Skeletal muscle satellite cell (primary cell): Measurements from ENCODE around the gene NAGA.

Experiments
- H3K27me3 ChIP-seq: 2 replicates; pipeline ENCODE4 v1.7.0; 2013; ENCODE audit warnings: low read length; ENCODE audit not compliant: control insufficient read depth, insufficient read depth
- H3K36me3 ChIP-seq: 2 replicates; pipeline ENCODE4 v1.7.0; 2013; ENCODE audit warnings: mild to moderate bottlenecking, control low read depth, low read length; ENCODE audit not compliant: insufficient read depth
- H3K4me1 ChIP-seq: 2 replicates; pipeline ENCODE4 v1.7.0; 2013; ENCODE audit warnings: low read length; ENCODE audit not compliant: control insufficient read depth, insufficient read depth
- H3K4me2 ChIP-seq: 2 replicates; pipeline ENCODE4 v1.7.0; 2013; ENCODE audit warnings: mild to moderate bottlenecking, low read length
- H3K4me3 ChIP-seq: 2 replicates; pipeline ENCODE4 v1.7.0; 2013; ENCODE audit warnings: low read length
- H3K9ac ChIP-seq: 2 replicates; pipeline ENCODE4 v1.7.0; 2013; ENCODE audit warnings: mild to moderate bottlenecking, low read depth, low read length, moderate library complexity
- H3K9me3 ChIP-seq: replicated peaks from 2 replicates; pipeline ENCODE4 v1.7.0; 2013; ENCODE audit warnings: mild to moderate bottlenecking, control low read depth, low read length

NAGA gene

GRCh38 chr22:42086051-42086450, 15.4 kb upstream of the NAGA start:
- no peaks in the 10 kb centered on the region for H3K4me1 ChIP-seq
- no peak overlapping the region for H3K9ac ChIP-seq
- H3K36me3 ChIP-seq: peaks cover 43% of the 10 kb centered on the region
- H3K9me3 ChIP-seq: peaks cover 6% of the 10 kb centered on the region
- no peaks in the 10 kb centered on the region for H3K27me3 ChIP-seq
- H3K4me3 ChIP-seq: no peak overlapping the region
- H3K4me2 ChIP-seq: no peak overlapping the region

GRCh38 chr22:42084874-42085273, 14.3 kb upstream of the NAGA start:
- peaks cover 6% of the 10 kb centered on the region for H3K4me1 ChIP-seq
- peaks cover 6% of the 10 kb centered on the region for H3K9me3 ChIP-seq
- H3K27me3 ChIP-seq: no peaks in the 10 kb centered on the region
- H3K4me3 ChIP-seq: no peak overlapping the region
- no peak overlapping the region for H3K4me2 ChIP-seq
- H3K36me3 ChIP-seq: peaks cover 43% of the 10 kb centered on the region
- H3K9ac ChIP-seq: no peak overlapping the region

GRCh38 chr22:42083119-42083518, 12.5 kb upstream of the NAGA start:
- Histone ChIP-seq H3K36me3 (peaks cover 48% of the 10 kb centered on the region), H3K27me3 (no peaks in the 10 kb centered on the region), H3K9me3 (no peaks in the 10 kb centered on the region), H3K4me3 (no peak overlapping the region), H3K9ac (no peak overlapping the region), H3K4me1 (peaks cover 18% of the 10 kb centered on the region), H3K4me2 (no peak overlapping the region)

- Histone ChIP-seq H3K36me3 (peaks cover 50% of the 10 kb centered on the region), H3K4me3 (peak overlapping the region; percentile 80), H3K9ac (peak overlapping the region; percentile 92), H3K27me3 (no peaks in the 10 kb centered on the region), H3K4me2 (peak overlapping the region; percentile 88), H3K4me1 (peaks cover 25% of the 10 kb centered on the region), H3K9me3 (no peaks in the 10 kb centered on the region)
Measured at GRCh38 chr22:42080287-42080686, 9.7 kb upstream of the NAGA start.

GRCh38 chr22:42079319-42080251, 9.0 kb upstream of the NAGA start, which contains the start of gene SMDT1:
SMDT1 (plus strand) TSS chr22:42079700; CDS start chr22:42079769, 69 bp downstream.
- Histone ChIP-seq H3K4me1 (peaks cover 32% of the 10 kb centered on the region), H3K4me3 (peak within 1 kb of the TSS; percentile 80), H3K9me3 (no peaks in the 10 kb centered on the region), H3K36me3 (peaks cover 43% of the 10 kb centered on the region), H3K4me2 (peak within 1 kb of the TSS; percentile 88), H3K27me3 (no peaks in the 10 kb centered on the region), H3K9ac (peak within 1 kb of the TSS; percentile 92)

GRCh38 chr22:42078469-42079318, 8.1 kb upstream of the NAGA start:
- Histone ChIP-seq H3K36me3 (peaks cover 38% of the 10 kb centered on the region), H3K4me3 (peak overlapping the region; percentile 80), H3K4me2 (peak overlapping the region; percentile 88), H3K9me3 (no peaks in the 10 kb centered on the region), H3K9ac (peak overlapping the region; percentile 92), H3K4me1 (peaks cover 40% of the 10 kb centered on the region), H3K27me3 (no peaks in the 10 kb centered on the region)

GRCh38 chr22:42077486-42078125, 7.0 kb upstream of the NAGA start:
- Histone ChIP-seq H3K36me3 (peaks cover 31% of the 10 kb centered on the region), H3K27me3 (no peaks in the 10 kb centered on the region), H3K4me1 (peaks cover 44% of the 10 kb centered on the region), H3K4me2 (no peak overlapping the region), H3K9me3 (no peaks in the 10 kb centered on the region), H3K4me3 (no peak overlapping the region), H3K9ac (peak overlapping the region; percentile 92)

- H3K4me2 ChIP-seq: no peak overlapping the region
- peaks cover 44% of the 10 kb centered on the region for H3K4me1 ChIP-seq
- H3K27me3 ChIP-seq: no peaks in the 10 kb centered on the region
- H3K9ac ChIP-seq: no peak overlapping the region
- H3K36me3 ChIP-seq: peaks cover 27% of the 10 kb centered on the region
- no peaks in the 10 kb centered on the region for H3K9me3 ChIP-seq
- H3K4me3 ChIP-seq: no peak overlapping the region
Measured at GRCh38 chr22:42076764-42077485, 6.3 kb upstream of the NAGA start.

- no peaks in the 10 kb centered on the region for H3K27me3 ChIP-seq
- H3K4me3 ChIP-seq: peak overlapping the region; percentile 79
- H3K36me3 ChIP-seq: peaks cover 27% of the 10 kb centered on the region
- H3K9me3 ChIP-seq: no peaks in the 10 kb centered on the region
- H3K4me1 ChIP-seq: peaks cover 49% of the 10 kb centered on the region
- peak overlapping the region; percentile 97 for H3K9ac ChIP-seq
- peak overlapping the region; percentile 90 for H3K4me2 ChIP-seq
Measured at GRCh38 chr22:42074846-42075676, 4.4 kb upstream of the NAGA start.

- H3K4me2 ChIP-seq: peak within 1 kb of the TSS; percentile 90
- H3K9me3 ChIP-seq: no peaks in the 10 kb centered on the region
- no peaks in the 10 kb centered on the region for H3K27me3 ChIP-seq
- H3K4me1 ChIP-seq: peaks cover 54% of the 10 kb centered on the region
- H3K36me3 ChIP-seq: peaks cover 27% of the 10 kb centered on the region
- H3K4me3 ChIP-seq: peak within 1 kb of the TSS; percentile 79
- peak within 1 kb of the TSS; percentile 97 for H3K9ac ChIP-seq
Measured at GRCh38 chr22:42074132-42074811, 3.7 kb upstream of the NAGA start, which contains the start of gene PHETA2. PHETA2 (plus strand) TSS chr22:42074248; CDS start chr22:42077294, 3,046 bp downstream.
